HepG2 (cell line): ENCODE data around the gene USF1. TPM values are rescaled to one million over a fixed set of nuclear protein-coding genes. Genes with fewer than 3 reads are reported as not detected.

Experiments used
- ATAC-seq: fragments of 200-7000 bp; cut with Tn5 transposase; 3 replicates; pipeline ENCODE4 v1.9.1; 2020; ENCODE audit warnings: mild to moderate bottlenecking, moderate library complexity
- BruUV-seq: library from RNA; stranded (reverse); fragments of 400-500 nt; replicated peaks from 2 replicates; lab custom pipeline; 2021; lab: Mats Ljungman, UMichigan
- CTCF ChIA-PET: fragments of 300-600 bp; formaldehyde crosslinking; extraction: SDS; loops from one replicate; lab custom pipeline; 2021; ENCODE audit warnings: low total read pairs, inconsistent platforms, low intra/inter-chr PET ratio; lab: Yijun Ruan, JAX
- POLR2A ChIA-PET: fragments of 350-600 bp; sonication (Branson Sonifier 250); formaldehyde crosslinking; loops from one replicate; lab custom pipeline; 2020; ENCODE audit warnings: antibody characterized with exemption, inconsistent platforms; lab: Yijun Ruan, JAX
- DNase-seq: peaks from one replicate; pipeline ENCODE4 v3.0.0-alpha.2; 2015; ENCODE audit warnings: low spot score
- FAIRE-seq: peaks from 3 replicates; lab custom pipeline; 2011; peaks lifted over from hg19 to GRCh38; lab: Jason Lieb, UNC
- H2AFZ ChIP-seq: one replicate; pipeline ENCODE4 v1.6.1; 2011; ENCODE audit warnings: low read length, inconsistent platforms
- H3K27ac ChIP-seq: fragments of 300-600 bp; 3 replicates; pipeline ENCODE4 v1.8.0; 2011; ENCODE audit warnings: mixed run types, mild to moderate bottlenecking, mixed read lengths, low read length, inconsistent platforms; ENCODE audit not compliant: insufficient read depth; ENCODE audit errors: extremely low read length
- H3K27me3 ChIP-seq, 2 experiments: fragments of 200-600 bp in 1 of 2; 2 replicates in 1 of 2; 3 replicates in 1 of 2; pipeline versions ENCODE4 v1.6.0 to v1.8.0; 2011; ENCODE audit warnings: low read length in 2 of 2, mild to moderate bottlenecking in 2 of 2, moderate library complexity in 2 of 2, inconsistent platforms in 1 of 2; ENCODE audit not compliant: insufficient read depth in 2 of 2, control insufficient read depth in 1 of 2
- H3K36me3 ChIP-seq, 2 experiments: fragments of 200-600 bp in 1 of 2; replicated peaks in 1 of 2; 2 replicates in 1 of 2; 3 replicates in 1 of 2; pipeline versions ENCODE4 v1.5.1 to v1.8.0; 2011; ENCODE audit warnings: low read length in 2 of 2, inconsistent platforms in 1 of 2; ENCODE audit not compliant: insufficient read depth in 2 of 2, control insufficient read depth in 1 of 2
- H3K4me1 ChIP-seq: 2 replicates; pipeline ENCODE4 v1.5.1; 2012; ENCODE audit warnings: low read length, inconsistent platforms; ENCODE audit not compliant: insufficient read depth
- H3K4me2 ChIP-seq: 2 replicates; pipeline ENCODE4 v1.6.0; 2011; ENCODE audit warnings: low read depth, low read length, inconsistent platforms
- H3K4me3 ChIP-seq, 3 experiments: fragments of 200-600 bp in 1 of 3; sonication (generic), shearing (Covaris generic) in 1 of 3; replicated peaks in 1 of 3; 2 replicates each; pipeline ENCODE4 v1.5.1; 2011 to 2016; ENCODE audit warnings: low read length in 3 of 3, inconsistent platforms in 2 of 3, low read depth in 2 of 3, mild to moderate bottlenecking in 2 of 3, control low read depth in 1 of 3, mixed read lengths in 1 of 3; ENCODE audit not compliant: insufficient read depth in 1 of 3
- H3K79me2 ChIP-seq: one replicate; pipeline ENCODE4 v1.6.1; 2011; ENCODE audit warnings: low read length, inconsistent platforms; ENCODE audit not compliant: insufficient read depth
- H3K9ac ChIP-seq: 2 replicates; pipeline ENCODE4 v1.6.0; 2011; ENCODE audit warnings: mild to moderate bottlenecking, low read depth, low read length, inconsistent platforms; ENCODE audit not compliant: insufficient read depth
- H3K9me3 ChIP-seq: 2 replicates; pipeline ENCODE4 v1.5.1; 2012; ENCODE audit warnings: mild to moderate bottlenecking, low read length
- H4K20me1 ChIP-seq: 2 replicates; pipeline ENCODE4 v1.6.0; 2011; ENCODE audit warnings: inconsistent platforms, mild to moderate bottlenecking, low read length, moderate library complexity; ENCODE audit not compliant: insufficient read depth
- AHDC1 ChIP-seq: sonication (generic); formaldehyde crosslinking; IDR thresholded peaks from 2 replicates; pipeline ENCODE4 v1.5.1; 2020; ENCODE audit warnings: mild to moderate bottlenecking, missing genetic modification reagents, borderline replicate concordance
- HIVEP1 ChIP-seq: sonication (generic); formaldehyde crosslinking; IDR thresholded peaks from 2 replicates; pipeline ENCODE4 v1.4.0; 2020; ENCODE audit warnings: mild to moderate bottlenecking, missing genetic modification reagents
- HOXA5 ChIP-seq: sonication (generic); formaldehyde crosslinking; IDR thresholded peaks from 2 replicates; pipeline ENCODE4 v1.4.0; 2020; ENCODE audit warnings: missing genetic modification reagents
- RFX5 ChIP-seq: IDR thresholded peaks from 2 replicates; pipeline ENCODE4 v1.6.1; 2011; ENCODE audit warnings: low read depth, low read length, improper control_type of control experiment
- ZFP36L1 ChIP-seq: sonication (generic); formaldehyde crosslinking; IDR thresholded peaks from 2 replicates; pipeline ENCODE4 v1.8.0; 2022; ENCODE audit warnings: mild to moderate bottlenecking, missing genetic modification reagents, moderate library complexity
- ZFP62 ChIP-seq: sonication (generic); formaldehyde crosslinking; IDR thresholded peaks from 2 replicates; pipeline ENCODE4 v1.4.0; 2020; ENCODE audit warnings: missing genetic modification reagents
- ZNF431 ChIP-seq: sonication (generic); formaldehyde crosslinking; IDR thresholded peaks from 2 replicates; pipeline ENCODE4 v1.9.0; 2022; ENCODE audit warnings: missing genetic modification reagents, low read depth, mild to moderate bottlenecking, borderline replicate concordance
- ZNF567 ChIP-seq: sonication (generic); formaldehyde crosslinking; IDR thresholded peaks from 2 replicates; pipeline ENCODE4 v1.8.1; 2023; ENCODE audit warnings: mild to moderate bottlenecking, missing genetic modification reagents, borderline replicate concordance
- ZNF616 ChIP-seq: sonication (generic); formaldehyde crosslinking; IDR thresholded peaks from 2 replicates; pipeline ENCODE4 v1.5.0; 2020; ENCODE audit warnings: low read depth, mild to moderate bottlenecking, missing genetic modification reagents
- ZNF747 ChIP-seq: sonication (generic); formaldehyde crosslinking; IDR thresholded peaks from 2 replicates; pipeline ENCODE4 v1.8.1; 2023; ENCODE audit warnings: missing genetic modification reagents, mild to moderate bottlenecking, borderline replicate concordance
- ZNF781 ChIP-seq: sonication (generic); formaldehyde crosslinking; IDR thresholded peaks from 2 replicates; pipeline ENCODE4 v1.5.1; 2020; ENCODE audit warnings: borderline replicate concordance, mild to moderate bottlenecking, missing genetic modification reagents; ENCODE audit errors: not compliant biosample characterization
- ZNF879 ChIP-seq: sonication (generic); formaldehyde crosslinking; IDR thresholded peaks from 2 replicates; pipeline ENCODE4 v1.8.1; 2023; ENCODE audit warnings: missing genetic modification reagents
- ZNF891 ChIP-seq: sonication (generic); formaldehyde crosslinking; IDR thresholded peaks from 2 replicates; pipeline ENCODE4 v1.5.0; 2020; ENCODE audit warnings: mild to moderate bottlenecking, missing genetic modification reagents
- WGBS: methylation state at CpG from one replicate; pipeline ENCODE4 v1.1.6; 2017; ENCODE audit warnings: low lambda C conversion rate; 5-methylcytosine and 5-hydroxymethylcytosine counted together
- in situ Hi-C: cut with HindIII; loops from 2 replicates; pipeline ENCODE4 v1.10.0; 2017; ENCODE audit warnings: low pct_unique_long_range_greater_than_20kb; ENCODE audit not compliant: extremely low pct_ligation_motif_present
- intact Hi-C: fragments of 100-400 bp; cut with micrococcal nuclease; formaldehyde crosslinking; loops from one replicate; pipeline ENCODE4 v1.10.0; 2022; ENCODE audit not compliant: unreplicated experiment
- polyA plus RNA-seq, 8 experiments: library from polyadenylated mRNA; depleted of rRNA in 3 of 8; stranded (reverse) in 7 of 8; unstranded in 1 of 8; fragments of >200 nt; fragmentation: Illumina TruSeq in 4 of 8; extraction: Trizol in 4 of 8; gene quantifications; 2 replicates each; pipeline versions ENCODE4 v1.2.1 to v1.2.3, GENCODE V29; 2011 to 2016; ENCODE audit warnings: low read depth in 4 of 8, missing spikeins in 1 of 8, mixed read lengths in 1 of 8; ENCODE audit not compliant: insufficient read depth in 1 of 8
- total RNA-seq, 5 experiments: library from RNA; depleted of rRNA; stranded (reverse); fragments of >200 nt; fragmentation: Illumina TruSeq; extraction: Trizol; gene quantifications; 2 replicates each; pipeline ENCODE4 v1.2.3, GENCODE V29; 2016; ENCODE audit warnings: low read depth in 1 of 5

Gene USF1
- total and polyA plus RNA-seq, 2 of the 13 experiments (the other 11 are each of a cell fraction or from before 2014, with no cell fraction given) = 26.9 to 39.4 TPM

DNA sequence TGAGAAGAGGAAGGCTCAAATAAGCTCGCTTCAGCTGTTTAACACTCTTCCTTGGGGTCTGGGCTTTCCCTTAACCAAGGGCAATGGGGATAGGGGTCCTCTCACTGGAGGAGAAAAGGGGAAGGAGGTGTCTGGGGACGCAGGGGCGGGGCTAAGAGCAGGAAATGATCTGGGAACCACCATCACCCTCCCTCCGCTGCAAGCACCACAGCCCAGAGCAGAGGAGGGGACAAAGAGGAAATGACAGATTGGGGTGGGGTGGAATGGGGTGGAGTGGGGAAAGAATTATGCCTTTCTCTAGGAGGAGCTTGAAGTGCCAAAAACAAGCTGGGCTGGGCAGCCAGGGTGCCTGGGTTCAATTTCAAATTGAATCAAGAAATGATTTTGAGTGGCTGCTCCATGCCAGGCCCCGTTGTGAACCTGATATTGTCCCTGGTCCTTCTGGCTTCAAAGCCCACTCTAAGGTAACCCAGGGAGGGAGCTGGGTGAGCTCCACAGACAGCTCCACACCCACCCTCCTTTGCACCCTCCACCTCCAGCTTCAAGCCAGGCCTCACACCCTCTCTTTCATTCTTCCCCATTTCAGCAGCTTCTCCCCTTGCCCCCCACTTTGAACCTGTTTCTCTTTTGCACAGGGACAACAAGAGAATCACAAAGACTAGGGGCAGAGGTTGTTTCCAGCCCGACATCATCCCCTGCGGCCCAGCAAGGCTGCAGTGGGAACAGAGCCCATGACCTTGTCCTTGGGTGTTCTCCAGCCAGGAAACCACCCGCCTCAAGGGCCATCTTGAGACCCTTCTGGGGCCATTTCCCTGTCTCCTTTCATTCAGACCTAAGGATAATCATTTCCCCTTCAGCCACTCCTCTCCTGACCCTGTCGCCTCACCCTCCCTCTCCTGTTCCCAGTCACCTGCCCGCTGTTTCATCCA lies 22.8 kb upstream of the USF1 start (continued):
- no peak for TF ChIP-seq AHDC1 (CRISPR knock-in tag)
- no peak for TF ChIP-seq HOXA5 (CRISPR knock-in tag)
- no peak for TF ChIP-seq HIVEP1 (CRISPR knock-in tag)

GRCh38 chr1:161066694-161067093 lies 20.9 kb upstream of the USF1 start:
- no peak for TF ChIP-seq ZNF616 (CRISPR knock-in tag)
- TF ChIP-seq ZNF891 (CRISPR knock-in tag) = no peak
- TF ChIP-seq ZNF431 (CRISPR knock-in tag) = no peak
- TF ChIP-seq RFX5 = no peak
- no peak for TF ChIP-seq ZFP36L1
- TF ChIP-seq ZNF747 (CRISPR knock-in tag) = no peak
- no peak for TF ChIP-seq ZNF781
- no peak for TF ChIP-seq ZFP62 (CRISPR knock-in tag)
- TF ChIP-seq ZNF567 = no peak
- no peak for TF ChIP-seq ZNF879
- Histone ChIP-seq H3K36me3 (no peaks in the 10 kb centered on the region), H4K20me1 (no peaks in the 10 kb centered on the region), H3K9me3 (no peaks in the 10 kb centered on the region), H3K4me2 (no peak overlapping the region), H3K4me3 (no peak overlapping the region), H3K79me2 (no peaks in the 10 kb centered on the region), H3K9ac (no peak overlapping the region), H3K27me3 (no peaks in the 10 kb centered on the region), H3K4me1 (no peaks in the 10 kb centered on the region), H3K27ac (no peak overlapping the region), H2AFZ (no peak overlapping the region)
- DNase-seq (no peak), FAIRE-seq (no peak), ATAC-seq (no peak)
- in situ Hi-C loops (no loop called here), intact Hi-C loops (no loop called here)
- CTCF ChIA-PET = no interaction called here
- POLR2A ChIA-PET = no interaction called here
- BruUV-seq = no TSS peak
- 45% methylated on average over 3 of the region's 3 CpGs for WGBS
